CD8-positive, alpha-beta memory T cell (primary cell): ENCODE measurements around the gene ACOX3. TPM values are rescaled to one million over a fixed set of nuclear protein-coding genes. Genes with fewer than 3 reads are reported as not detected.
A peak's percentile ranks its signal among the peaks of the same experiment; 100 is the strongest.
"Not testable (repeated sequence)": the region's sequence is repeated elsewhere in the genome, so short reads cannot be mapped to it uniquely, and the experiment has no call there.

Experiments
- CTCF ChIA-PET: fragments of 350-600 bp; sonication (Branson Sonifier 250); formaldehyde crosslinking; loops from one replicate; lab custom pipeline; 2021; ENCODE audit warnings: antibody characterized with exemption; lab: Charles Lee
- POLR2A ChIA-PET: fragments of 350-600 bp; sonication (Branson Sonifier 250); formaldehyde crosslinking; loops from one replicate; lab custom pipeline; 2021; ENCODE audit warnings: antibody characterized with exemption; lab: Charles Lee
- DNase-seq, 5 donors: peaks; one replicate each; pipeline versions ENCODE4 v3.0.0 to v3.0.0-alpha.2; 2020 to 2022; ENCODE audit warnings: mixed read lengths in 1 of 5
- H3K27ac ChIP-seq: one replicate; pipeline ENCODE4 v1.7.0; 2013; ENCODE audit warnings: low read depth, mild to moderate bottlenecking, low read length, moderate library complexity
- H3K27me3 ChIP-seq: 2 replicates; pipeline ENCODE4 v1.7.0; 2013; ENCODE audit warnings: low read length, mild to moderate bottlenecking; ENCODE audit not compliant: insufficient read depth, poor library complexity, severe bottlenecking
- H3K36me3 ChIP-seq: 2 replicates; pipeline ENCODE4 v1.7.0; 2013; ENCODE audit warnings: mild to moderate bottlenecking, low read length, moderate library complexity; ENCODE audit not compliant: insufficient read depth
- H3K4me1 ChIP-seq: 2 replicates; pipeline ENCODE4 v1.7.0; 2013; ENCODE audit warnings: mild to moderate bottlenecking, low read length, moderate library complexity; ENCODE audit not compliant: insufficient read depth
- H3K4me3 ChIP-seq: 2 replicates; pipeline ENCODE4 v1.7.0; 2013; ENCODE audit warnings: mild to moderate bottlenecking, low read length
- H3K9me3 ChIP-seq: 2 replicates; pipeline ENCODE4 v1.7.0; 2013; ENCODE audit warnings: mild to moderate bottlenecking, low read length
- H3K27ac Mint-ChIP-seq, 8 donors: one replicate each; pipeline ENCODE4 v1.8.0; 2020 to 2021; ENCODE audit warnings: mixed read lengths in 8 of 8, mild to moderate bottlenecking in 6 of 8, inconsistent platforms in 3 of 8, moderate library complexity in 3 of 8
- H3K27me3 Mint-ChIP-seq, 2 donors: one replicate each; pipeline ENCODE4 v1.8.0; 2020 to 2021; ENCODE audit warnings: mixed read lengths in 2 of 2, mild to moderate bottlenecking in 1 of 2, moderate library complexity in 1 of 2
- H3K36me3 Mint-ChIP-seq, 3 donors: one replicate each; pipeline ENCODE4 v1.8.0; 2020 to 2021; ENCODE audit warnings: mixed read lengths in 3 of 3, inconsistent platforms in 1 of 3, mild to moderate bottlenecking in 1 of 3
- H3K4me1 Mint-ChIP-seq, 3 donors: one replicate each; pipeline ENCODE4 v1.8.0; 2020 to 2021; ENCODE audit warnings: mixed read lengths in 3 of 3, inconsistent platforms in 1 of 3, mild to moderate bottlenecking in 1 of 3
- H3K4me3 Mint-ChIP-seq, 7 donors: one replicate each; pipeline ENCODE4 v1.8.0; 2020 to 2021; ENCODE audit warnings: mixed read lengths in 7 of 7, mild to moderate bottlenecking in 6 of 7, moderate library complexity in 4 of 7, inconsistent platforms in 2 of 7
- H3K9me3 Mint-ChIP-seq, 5 donors: one replicate each; pipeline ENCODE4 v1.8.0; 2020 to 2022; ENCODE audit warnings: mixed read lengths in 5 of 5, mild to moderate bottlenecking in 3 of 5, moderate library complexity in 2 of 5, inconsistent platforms in 1 of 5
- polyA plus RNA-seq: library from polyadenylated mRNA; unstranded; fragments of 300-500 nt; fragmentation: Illumina TruSeq; gene quantifications from one replicate; pipeline ENCODE4 v1.2.3, GENCODE V29; 2021
- total RNA-seq, 2 experiments: library from RNA; stranded (reverse); gene quantifications; one replicate each; pipeline ENCODE4 v1.2.3, GENCODE V29; 2021

Gene ACOX3
- total RNA-seq (10 to 100 TPM; 22.3 to 24.9 TPM), polyA plus RNA-seq (14.2 TPM)

- POLR2A ChIA-PET: interaction anchor here (1.9 kb wide), 1 partner anchor 12 kb away, joined by 8 read pairs; no protein-coding TSS in a partner anchor
Observed at GRCh38 chr4:8440492-8441311, at the start of gene ACOX3, which contains the start of gene TRMT44. ACOX3 (minus strand) TSS chr4:8440723; CDS start chr4:8416521, 24,202 bp downstream. TRMT44 (plus strand) TSS chr4:8440777; CDS start chr4:8440823, 46 bp downstream.

DNA sequence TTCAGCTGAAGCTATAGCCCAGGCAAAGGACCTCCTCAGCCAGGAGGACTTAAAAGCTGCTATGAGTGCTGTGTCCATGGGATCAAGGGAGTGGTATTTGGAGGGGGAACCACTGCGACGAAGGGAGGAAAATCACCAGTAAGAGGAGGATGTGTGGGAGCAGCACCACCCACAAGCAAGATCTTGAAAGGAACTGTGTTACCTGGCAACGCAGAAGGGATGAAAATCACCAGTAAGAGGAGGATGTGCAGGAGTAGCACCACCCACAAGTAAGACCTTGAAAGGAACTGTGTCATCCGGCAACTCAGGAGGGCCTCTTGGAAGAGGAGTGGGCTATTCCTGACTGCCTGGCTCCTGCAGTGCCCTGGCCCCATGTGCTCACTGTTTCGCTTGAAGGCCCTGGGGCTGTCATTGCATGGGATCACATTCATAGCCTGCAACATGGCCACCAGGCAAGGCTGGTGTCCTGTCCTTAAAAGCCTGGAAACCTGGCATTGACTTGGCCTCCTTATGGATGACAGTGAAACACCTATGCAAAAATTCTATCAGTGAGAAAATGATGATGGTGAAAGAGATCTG lies 48.4 kb upstream of the ACOX3 start:
- Histone ChIP-seq H3K27ac (no peak overlapping the region), H3K36me3 (no peaks in the 10 kb centered on the region), H3K9me3 (no peaks in the 10 kb centered on the region), H3K4me3 (no peak overlapping the region), H3K4me1 (no peaks in the 10 kb centered on the region), H3K27me3 (no peaks in the 10 kb centered on the region)
- ChIA-PET POLR2A (no interaction called here), CTCF (no interaction called here)
- Mint-ChIP-seq H3K9me3 (no peaks in the 10 kb centered on the region), H3K4me1 (no peaks in the 10 kb centered on the region), H3K4me3 (no peak overlapping the region), H3K27ac (no peak overlapping the region), H3K27me3 (peaks cover 0 to 6% of the 10 kb centered on the region in 2 donors), H3K36me3 (peaks cover 0 to 11% (median 0%) of the 10 kb centered on the region in 3 donors)
- no peak for DNase-seq

More at GRCh38 chr4:8440492-8441311, at the start of gene ACOX3, which contains the start of gene TRMT44:
- Mint-ChIP-seq H3K9me3 (peaks cover 0 to 8% (median 0%) of the 10 kb centered on the region in 5 donors), H3K4me1 (peaks cover 77 to 85% (median 81%) of the 10 kb centered on the region in 3 donors), H3K4me3 (peak within 1 kb of the TSS; percentile 93 to 100 (median 97)), H3K27ac (peak within 1 kb of the TSS; percentile 98 to 100 (median 99)), H3K27me3 (no peaks in the 10 kb centered on the region), H3K36me3 (peaks cover 0 to 18% (median 2%) of the 10 kb centered on the region in 3 donors)
- H3K4me1 ChIP-seq: peaks cover 47% of the 10 kb centered on the region
- no peaks in the 10 kb centered on the region for H3K36me3 ChIP-seq
- peak within 1 kb of the TSS; percentile 98 for H3K27ac ChIP-seq
- peak; percentile 91 to 98 (median 94) for DNase-seq
- no peaks in the 10 kb centered on the region for H3K27me3 ChIP-seq
- CTCF ChIA-PET: interaction anchor here (1.2 to 1.9 kb wide), 3 partner anchors 11 to 264 kb away, joined by 4 to 6 read pairs (median 4); no protein-coding TSS in a partner anchor
- no peaks in the 10 kb centered on the region for H3K9me3 ChIP-seq
- peak within 1 kb of the TSS; percentile 92 for H3K4me3 ChIP-seq

- H3K27ac ChIP-seq, H3K4me1 ChIP-seq, POLR2A ChIA-PET, H3K9me3 ChIP-seq, H3K4me3 ChIP-seq, H3K27me3 ChIP-seq, CTCF ChIA-PET, H3K27ac Mint-ChIP-seq, H3K36me3 Mint-ChIP-seq, H3K27me3 Mint-ChIP-seq, H3K4me1 Mint-ChIP-seq, H3K9me3 Mint-ChIP-seq, H3K4me3 Mint-ChIP-seq, H3K36me3 ChIP-seq, DNase-seq: not testable (repeated sequence)
Observed at GRCh38 chr4:8486643-8487042, 46.1 kb upstream of the ACOX3 start.

GRCh38 chr4:8480221-8480620 lies 39.7 kb upstream of the ACOX3 start:
- Mint-ChIP-seq H3K27me3 (peaks cover 0 to 2% of the 10 kb centered on the region in 2 donors), H3K4me1 (no peaks in the 10 kb centered on the region), H3K36me3 (peaks cover 0 to 21% (median 3%) of the 10 kb centered on the region in 3 donors), H3K4me3 (no peak overlapping the region), H3K9me3 (no peaks in the 10 kb centered on the region), H3K27ac (no peak overlapping the region)
- H3K36me3 ChIP-seq: no peaks in the 10 kb centered on the region
- no peak overlapping the region for H3K4me3 ChIP-seq
- no peaks in the 10 kb centered on the region for H3K27me3 ChIP-seq
- H3K4me1 ChIP-seq: no peaks in the 10 kb centered on the region
- CTCF ChIA-PET: no interaction called here
- no peak for DNase-seq
- H3K9me3 ChIP-seq: no peaks in the 10 kb centered on the region
- POLR2A ChIA-PET: no interaction called here
- no peak overlapping the region for H3K27ac ChIP-seq

DNA sequence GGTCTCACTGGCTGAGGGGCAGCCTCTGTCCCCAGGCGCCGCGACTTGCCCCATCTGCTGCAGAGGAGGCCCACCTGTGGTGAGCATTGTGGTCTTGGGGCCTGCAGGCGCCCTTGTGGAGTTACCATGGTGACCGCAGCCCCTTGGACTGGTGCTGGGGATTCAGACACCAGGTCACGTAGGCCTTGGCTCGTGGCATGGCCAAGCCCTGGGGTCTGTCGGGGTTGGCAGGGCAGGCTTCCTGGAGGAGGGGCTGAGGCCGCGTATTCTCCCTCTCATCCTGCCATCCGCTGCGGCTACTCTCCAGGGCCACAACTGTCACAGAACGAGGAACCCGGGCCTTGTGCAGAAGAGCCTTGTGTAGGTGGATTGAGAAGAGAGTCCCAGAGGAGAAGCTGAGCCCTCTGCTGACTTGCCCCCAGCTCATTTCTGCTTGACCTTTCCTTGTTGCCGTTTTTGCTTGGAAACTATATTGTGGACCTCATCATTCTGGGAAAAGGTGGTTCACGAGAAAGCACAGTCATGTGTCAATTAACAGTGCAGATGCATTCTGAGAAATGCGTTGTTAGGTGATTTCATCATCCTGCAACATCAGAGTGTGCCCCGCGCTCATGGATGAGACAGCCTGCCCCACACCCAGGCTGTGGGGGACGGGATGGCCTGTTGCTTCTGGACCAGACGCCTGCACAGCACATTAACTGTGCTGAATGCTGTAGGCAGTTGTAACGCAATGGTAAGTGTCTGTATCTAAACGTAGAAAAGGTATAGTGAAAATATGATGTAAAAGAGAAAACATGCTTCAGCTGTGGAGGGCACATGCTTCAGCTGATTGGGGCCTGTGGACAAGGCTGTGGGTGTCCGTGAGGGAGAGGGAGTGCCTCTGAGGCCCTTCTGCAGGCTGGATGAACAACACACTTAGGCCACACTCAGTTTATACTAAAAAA lies 38.5 kb upstream of the ACOX3 start:
- Mint-ChIP-seq H3K4me3 (no peak overlapping the region), H3K27ac (peak overlapping the region in 1 of 8 donors; percentile 50)
- POLR2A ChIA-PET: interaction anchor here (0.7 kb wide), 1 partner anchor 13 kb away, joined by 3 read pairs; no protein-coding TSS in a partner anchor

DNA sequence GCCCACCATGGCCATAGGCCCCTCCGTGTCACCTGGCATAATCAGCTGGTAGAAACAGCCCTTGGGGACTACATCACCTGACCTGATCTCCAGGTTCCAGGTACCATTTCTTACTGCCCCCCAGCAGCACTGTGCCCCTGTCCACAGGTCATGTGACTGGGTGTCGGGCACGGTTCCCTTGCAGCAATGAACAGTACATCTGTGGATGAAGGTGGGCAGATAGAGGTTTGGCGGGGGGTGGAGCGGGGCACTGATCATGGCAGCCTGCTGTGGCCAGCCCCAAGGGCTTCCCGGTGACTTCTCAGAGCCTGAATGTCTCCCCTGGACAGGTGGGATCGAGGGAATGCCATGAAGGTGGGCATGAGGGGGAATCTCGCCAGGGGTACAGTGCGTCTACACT lies 37.8 kb upstream of the ACOX3 start:
- Histone ChIP-seq H3K4me1 (no peaks in the 10 kb centered on the region), H3K9me3 (no peaks in the 10 kb centered on the region), H3K36me3 (no peaks in the 10 kb centered on the region), H3K27ac (peak overlapping the region; percentile 65), H3K27me3 (no peaks in the 10 kb centered on the region), H3K4me3 (no peak overlapping the region)
- no peak for DNase-seq
- no peaks in the 10 kb centered on the region for H3K27me3 Mint-ChIP-seq
- peaks cover 0 to 21% (median 3%) of the 10 kb centered on the region in 3 donors for H3K36me3 Mint-ChIP-seq
- no peaks in the 10 kb centered on the region for H3K9me3 Mint-ChIP-seq
- no peak overlapping the region for H3K4me3 Mint-ChIP-seq
- H3K27ac Mint-ChIP-seq: no peak overlapping the region
- no peaks in the 10 kb centered on the region for H3K4me1 Mint-ChIP-seq
- ChIA-PET CTCF (no interaction called here), POLR2A (no interaction called here)

More for the DNA sequence above, 38.5 kb upstream of the ACOX3 start:
- no peaks in the 10 kb centered on the region for H3K36me3 ChIP-seq
- no peaks in the 10 kb centered on the region for H3K4me1 Mint-ChIP-seq
- no peak for DNase-seq
- H3K27me3 ChIP-seq: no peaks in the 10 kb centered on the region
- no peaks in the 10 kb centered on the region for H3K4me1 ChIP-seq
- H3K27ac ChIP-seq: peak overlapping the region; percentile 65
- no peak overlapping the region for H3K4me3 ChIP-seq
- CTCF ChIA-PET: no interaction called here
- H3K36me3 Mint-ChIP-seq: peaks cover 0 to 21% (median 3%) of the 10 kb centered on the region in 3 donors
- H3K9me3 ChIP-seq: no peaks in the 10 kb centered on the region
- H3K9me3 Mint-ChIP-seq: no peaks in the 10 kb centered on the region
- peaks cover 0 to 1% of the 10 kb centered on the region in 2 donors for H3K27me3 Mint-ChIP-seq

DNA sequence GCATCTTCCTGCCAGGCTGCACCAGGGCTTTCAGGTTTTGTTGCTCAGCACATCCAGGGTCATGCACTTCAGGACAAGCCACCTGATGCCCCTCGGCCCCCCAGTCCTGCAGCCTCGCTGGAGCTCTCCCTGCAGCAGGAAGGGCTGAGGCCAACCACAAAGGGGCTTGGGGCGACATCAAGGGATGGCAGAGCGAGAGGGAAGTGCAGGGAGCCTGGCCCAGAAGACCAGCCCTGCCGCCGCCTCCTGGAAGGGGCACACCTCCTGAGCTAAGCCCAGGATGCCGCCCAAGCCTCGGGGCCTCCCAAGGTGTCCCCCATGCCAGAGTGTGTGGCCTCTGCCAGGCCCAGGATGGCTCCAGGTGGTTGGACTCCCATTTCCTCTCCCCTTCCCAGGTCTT lies 37.2 kb upstream of the ACOX3 start:
- Histone ChIP-seq H3K4me3 (no peak overlapping the region), H3K27me3 (no peaks in the 10 kb centered on the region), H3K27ac (no peak overlapping the region), H3K36me3 (no peaks in the 10 kb centered on the region), H3K4me1 (no peaks in the 10 kb centered on the region), H3K9me3 (no peaks in the 10 kb centered on the region)
- no peaks in the 10 kb centered on the region for H3K27me3 Mint-ChIP-seq
- peaks cover 0 to 22% (median 3%) of the 10 kb centered on the region in 3 donors for H3K36me3 Mint-ChIP-seq
- ChIA-PET POLR2A (no interaction called here), CTCF (no interaction called here)
- no peak overlapping the region for H3K27ac Mint-ChIP-seq
- no peaks in the 10 kb centered on the region for H3K9me3 Mint-ChIP-seq
- DNase-seq: no peak
- no peaks in the 10 kb centered on the region for H3K4me1 Mint-ChIP-seq
- H3K4me3 Mint-ChIP-seq: no peak overlapping the region
